T-helper 1 cell (primary cell): ENCODE results near the gene DHDH.

Experiments
- DNase-seq, 5 donors: peaks; one replicate each; pipeline ENCODE4 v3.0.0-alpha.2; 2012 to 2020

DHDH gene

GRCh38 chr19:48967346-48968178 lies 34.1 kb downstream of the DHDH start:
- DNase-seq: no peak

GRCh38 chr19:48968179-48968661 lies 34.7 kb downstream of the DHDH start:
- DNase-seq: no peak

- DNase-seq: no peak
Measured at GRCh38 chr19:48968813-48969218, 35.3 kb downstream of the DHDH start.

- DNase-seq: no peak
Measured at GRCh38 chr19:48969276-48970138, 36.0 kb downstream of the DHDH start.

- DNase-seq: no peak
Measured at GRCh38 chr19:48970139-48970766, 36.8 kb downstream of the DHDH start.

- peak; percentile 51 to 82 (median 73) for DNase-seq
Measured at GRCh38 chr19:48970923-48971395, 37.5 kb downstream of the DHDH start.

GRCh38 chr19:48975947-48976847 lies 42.7 kb downstream of the DHDH start:
- DNase-seq: no peak

- DNase-seq: no peak
Measured at GRCh38 chr19:48977061-48977460, 43.6 kb downstream of the DHDH start.

- DNase-seq: no peak
Measured at GRCh38 chr19:48982280-48982679, 48.8 kb downstream of the DHDH start.

GRCh38 chr19:48985711-48986110 lies 52.2 kb downstream of the DHDH start:
- no peak for DNase-seq

- no peak for DNase-seq
Measured at GRCh38 chr19:48986211-48986610, 52.7 kb downstream of the DHDH start.

GRCh38 chr19:48987323-48987722 lies 53.8 kb downstream of the DHDH start:
- no peak for DNase-seq

GRCh38 chr19:48988286-48988685 lies 54.8 kb downstream of the DHDH start:
- no peak for DNase-seq

- no peak for DNase-seq
Measured at GRCh38 chr19:48988860-48989259, 55.4 kb downstream of the DHDH start.

GRCh38 chr19:48989701-48990291 lies 56.3 kb downstream of the DHDH start:
- DNase-seq: no peak

- DNase-seq: no peak
Measured at GRCh38 chr19:48990400-48990799, 56.9 kb downstream of the DHDH start.

- DNase-seq: no peak
Measured at GRCh38 chr19:48991011-48991609, 57.6 kb downstream of the DHDH start.

- no peak for DNase-seq
Measured at GRCh38 chr19:48991873-48992580, 58.5 kb downstream of the DHDH start.

- DNase-seq: no peak
Measured at GRCh38 chr19:48992581-48993174, 59.2 kb downstream of the DHDH start.
